ENCODE data around the gene ASIC4.
A peak's percentile ranks its signal among the peaks of the same experiment; 100 is the strongest.

The ASIC4 gene

GRCh38 chr2:219533930-219534661 lies 19.8 kb downstream of the ASIC4 start:
- peak; percentile 12 for DNase-seq (ENCODE audit: low spot score)

- DNase-seq (ENCODE audit: low spot score) = no peak
Observed at GRCh38 chr2:219536425-219536824, 22.1 kb downstream of the ASIC4 start.

- no peak for DNase-seq (ENCODE audit: low spot score)
Observed at GRCh38 chr2:219536967-219537366, 22.7 kb downstream of the ASIC4 start.

- DNase-seq (ENCODE audit: low spot score) = no peak
Observed at GRCh38 chr2:219537657-219538488, 23.6 kb downstream of the ASIC4 start.

GRCh38 chr2:219538504-219538951 lies 24.2 kb downstream of the ASIC4 start:
- no peak for DNase-seq (ENCODE audit: low spot score)

- DNase-seq (ENCODE audit: low spot score) = no peak
Observed at GRCh38 chr2:219538956-219539788, 24.9 kb downstream of the ASIC4 start.

- DNase-seq (ENCODE audit: low spot score) = no peak
Observed at GRCh38 chr2:219539926-219540678, 25.8 kb downstream of the ASIC4 start.

- no peak for DNase-seq (ENCODE audit: low spot score)
Observed at GRCh38 chr2:219540784-219541504, 26.7 kb downstream of the ASIC4 start.

- DNase-seq (ENCODE audit: low spot score) = peak; percentile 90
Observed at GRCh38 chr2:219541611-219542180, 27.4 kb downstream of the ASIC4 start.

- peak; percentile 67 for DNase-seq (ENCODE audit: low spot score)
Observed at GRCh38 chr2:219542931-219543595, 28.8 kb downstream of the ASIC4 start.

- DNase-seq (ENCODE audit: low spot score) = peak; percentile 98
Observed at GRCh38 chr2:219543596-219544358, 29.5 kb downstream of the ASIC4 start, which contains the start of the genes CHPF and TMEM198. Gene CHPF, minus strand, starts transcription at chr2:219543809. Its CDS starts 271 bp downstream, at chr2:219543538. Gene TMEM198, plus strand, starts transcription at chr2:219544028. Its CDS starts 700 bp downstream, at chr2:219544728.

- DNase-seq (ENCODE audit: low spot score) = no peak
Observed at GRCh38 chr2:219544567-219544966, 30.3 kb downstream of the ASIC4 start.

GRCh38 chr2:219545295-219545942 lies 31.1 kb downstream of the ASIC4 start:
- DNase-seq (ENCODE audit: low spot score) = no peak

- DNase-seq (ENCODE audit: low spot score) = no peak
Observed at GRCh38 chr2:219545943-219546352, 31.7 kb downstream of the ASIC4 start.

- no peak for DNase-seq (ENCODE audit: low spot score)
Observed at GRCh38 chr2:219547621-219548020, 33.3 kb downstream of the ASIC4 start.

- no peak for DNase-seq (ENCODE audit: low spot score)
Observed at GRCh38 chr2:219548990-219549389, 34.7 kb downstream of the ASIC4 start.

GRCh38 chr2:219549619-219550018 lies 35.3 kb downstream of the ASIC4 start:
- DNase-seq (ENCODE audit: low spot score) = no peak
